H54 (cell line): ENCODE measurements around the gene UBE2D2.
A peak's percentile ranks its signal among the peaks of the same experiment; 100 is the strongest.
"Not testable (repeated sequence)": the region's sequence is repeated elsewhere in the genome, so short reads cannot be mapped to it uniquely, and the experiment has no call there.

Experiments used
- DNase-seq: peaks from one replicate; pipeline ENCODE4 v3.0.0; 2011; ENCODE audit warnings: low spot score, mixed read lengths; ENCODE audit not compliant: insufficient read length
- FAIRE-seq: peaks from 3 replicates; lab custom pipeline; 2011; peaks lifted over from hg19 to GRCh38; lab: Jason Lieb, UNC
- POLR2A ChIP-seq: IDR thresholded peaks from 2 replicates; pipeline ENCODE4 v1.6.1; 2011; ENCODE audit warnings: low read depth, mild to moderate bottlenecking, low read length

Gene UBE2D2

GRCh38 chr5:139531772-139532169 lies 29.4 kb upstream of the UBE2D2 start:
- FAIRE-seq (no peak), DNase-seq (no peak)
- no peak for TF ChIP-seq POLR2A

GRCh38 chr5:139543423-139543991 lies 17.6 kb upstream of the UBE2D2 start:
- DNase-seq: no peak
- no peak for FAIRE-seq
- TF ChIP-seq POLR2A: no peak

GRCh38 chr5:139546593-139546992 lies 14.5 kb upstream of the UBE2D2 start:
- DNase-seq, FAIRE-seq: not testable (repeated sequence)

- DNase-seq (no peak), FAIRE-seq (no peak)
- no peak for TF ChIP-seq POLR2A
These were observed 11.8 kb upstream of the UBE2D2 start for GRCh38 chr5:139549162-139549894.

- DNase-seq: not testable (repeated sequence)
These were observed 10.9 kb upstream of the UBE2D2 start for GRCh38 chr5:139550051-139550872.

GRCh38 chr5:139551191-139551889 lies 9.8 kb upstream of the UBE2D2 start:
- no peak for TF ChIP-seq POLR2A
- no peak for FAIRE-seq
- DNase-seq: no peak

More at GRCh38 chr5:139550051-139550872, 10.9 kb upstream of the UBE2D2 start:
- FAIRE-seq: not testable (repeated sequence)

- DNase-seq: no peak
- no peak for TF ChIP-seq POLR2A
- FAIRE-seq: no peak
These were observed 8.1 kb upstream of the UBE2D2 start for GRCh38 chr5:139552893-139553575.

- DNase-seq: no peak
- FAIRE-seq: no peak
- TF ChIP-seq POLR2A: no peak
These were observed 6.9 kb upstream of the UBE2D2 start for GRCh38 chr5:139554264-139554663.

- TF ChIP-seq POLR2A: no peak
- DNase-seq: no peak
- FAIRE-seq: no peak
These were observed 3.3 kb upstream of the UBE2D2 start for GRCh38 chr5:139557811-139558210.

GRCh38 chr5:139561655-139562451 lies 714 bp downstream of the UBE2D2 start:
- 0 out of 2 replicates have a peak, but pooled peaks have one; percentile 12 for TF ChIP-seq POLR2A
- FAIRE-seq (no peak), DNase-seq (peak; percentile 30)

- no peak for DNase-seq
- no peak for TF ChIP-seq POLR2A
- no peak for FAIRE-seq
These were observed 1.7 kb downstream of the UBE2D2 start for GRCh38 chr5:139562847-139563246.
